ENCODE results near the gene CCDC47.
"Not testable (repeated sequence)": the region's sequence is repeated elsewhere in the genome, so short reads cannot be mapped to it uniquely, and the experiment has no call there.

CCDC47 gene

DNA sequence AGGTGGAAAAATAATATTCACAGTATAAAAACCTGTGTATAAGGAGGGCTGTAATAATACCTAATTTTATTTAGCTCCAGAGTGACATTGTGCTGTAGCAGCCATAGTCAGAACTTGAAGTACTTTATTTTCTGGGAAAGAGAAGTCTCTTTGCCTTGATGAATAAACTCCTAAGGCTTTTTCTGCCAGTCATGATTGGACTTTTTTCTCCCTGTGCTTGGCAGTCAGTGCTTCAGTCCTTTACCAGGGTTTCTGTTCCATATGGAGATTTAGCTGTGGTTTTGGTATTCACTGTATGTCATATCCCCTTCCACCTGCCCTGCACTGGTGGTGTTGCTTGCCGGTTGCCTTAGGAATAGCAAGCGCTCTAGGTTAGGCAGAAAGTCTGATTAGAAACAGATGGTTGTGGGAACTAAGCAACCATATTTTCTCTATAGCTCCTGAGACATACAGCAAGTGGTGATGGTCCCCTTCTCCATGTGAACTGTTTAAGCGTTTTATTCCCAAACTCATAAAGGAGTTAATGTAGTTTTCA is 25.2 kb upstream of the CCDC47 start:
- H3K27me3 ChIP-seq (ENCODE audit: insufficient read depth, low read length, poor library complexity), result no peaks in the 10 kb centered on the region
- H3K9me3 ChIP-seq (ENCODE audit: insufficient read depth, low read length, severe bottlenecking), result no peaks in the 10 kb centered on the region
- peaks cover 5% of the 10 kb centered on the region; the same call in 1 of the 2 replicates for H4K20me1 ChIP-seq (ENCODE audit: insufficient read depth, low read length)
- peaks cover 22% of the 10 kb centered on the region for H3K79me2 ChIP-seq (ENCODE audit: insufficient read depth, low read length)
- H3K27ac ChIP-seq (ENCODE audit: low read length), result no peak overlapping the region
- peaks cover 98% of the 10 kb centered on the region for H3K36me3 ChIP-seq (ENCODE audit: insufficient read depth, low read length)
- no peak overlapping the region for H2AFZ ChIP-seq (ENCODE audit: low read depth, low read length)
- no peaks in the 10 kb centered on the region for H3K4me1 ChIP-seq (ENCODE audit: insufficient read depth, low read length)
- no peak overlapping the region for H3K4me2 ChIP-seq (ENCODE audit: insufficient read depth, low read length)
- TF ChIP-seq EZH2 (IDR thresholded peaks at IDR 0.05; ENCODE audit: borderline replicate concordance, low read depth, low read length, severe bottlenecking), result no peak
- TF ChIP-seq CTCF (IDR thresholded peaks at IDR 0.05; ENCODE audit: borderline replicate concordance, extremely low read depth, low read length, poor library complexity, severe bottlenecking), result no peak
- no peak overlapping the region for H3K9ac ChIP-seq (ENCODE audit: low read depth, low read length)
- H3K4me3 ChIP-seq (ENCODE audit: low read depth in 1 of 2, low read length in 2 of 2), result no peak overlapping the region
- ATAC-seq (ENCODE audit: insufficient read depth, low read depth), result no peak
- DNase-seq, result no peak

GRCh38 chr17:63796375-63796774 is 23.0 kb upstream of the CCDC47 start:
- H3K9me3 ChIP-seq (ENCODE audit: insufficient read depth, low read length, severe bottlenecking); H3K4me1 ChIP-seq (ENCODE audit: insufficient read depth, low read length); H3K9ac ChIP-seq (ENCODE audit: low read depth, low read length); H3K4me3 ChIP-seq (ENCODE audit: low read depth in 1 of 2, low read length in 2 of 2); H3K27me3 ChIP-seq (ENCODE audit: insufficient read depth, low read length, poor library complexity); DNase-seq; H3K27ac ChIP-seq (ENCODE audit: low read length); H4K20me1 ChIP-seq (ENCODE audit: insufficient read depth, low read length); H2AFZ ChIP-seq (ENCODE audit: low read depth, low read length); H3K4me2 ChIP-seq (ENCODE audit: insufficient read depth, low read length); ATAC-seq (ENCODE audit: insufficient read depth, low read depth): not testable (repeated sequence)
- Histone ChIP-seq H3K79me2 (ENCODE audit: insufficient read depth, low read length) (peaks cover 28% of the 10 kb centered on the region), H3K36me3 (ENCODE audit: insufficient read depth, low read length) (peaks cover 98% of the 10 kb centered on the region)

- Histone ChIP-seq H3K9me3 (ENCODE audit: insufficient read depth, low read length, severe bottlenecking) (no peaks in the 10 kb centered on the region), H3K27ac (ENCODE audit: low read length) (no peak overlapping the region), H3K9ac (ENCODE audit: low read depth, low read length) (no peak overlapping the region), H3K27me3 (ENCODE audit: insufficient read depth, low read length, poor library complexity) (no peaks in the 10 kb centered on the region), H3K4me3 (ENCODE audit: low read depth in 1 of 2, low read length in 2 of 2) (no peak overlapping the region), H3K79me2 (ENCODE audit: insufficient read depth, low read length) (peaks cover 61% of the 10 kb centered on the region), H3K36me3 (ENCODE audit: insufficient read depth, low read length) (peaks cover 96% of the 10 kb centered on the region), H3K4me2 (ENCODE audit: insufficient read depth, low read length) (no peak overlapping the region), H4K20me1 (ENCODE audit: insufficient read depth, low read length) (peaks cover 6% of the 10 kb centered on the region; the same call in 1 of the 2 replicates), H3K4me1 (ENCODE audit: insufficient read depth, low read length) (no peaks in the 10 kb centered on the region), H2AFZ (ENCODE audit: low read depth, low read length) (no peak overlapping the region)
- TF ChIP-seq EZH2 (IDR thresholded peaks at IDR 0.05; ENCODE audit: borderline replicate concordance, low read depth, low read length, severe bottlenecking) (no peak), CTCF (IDR thresholded peaks at IDR 0.05; ENCODE audit: borderline replicate concordance, extremely low read depth, low read length, poor library complexity, severe bottlenecking) (no peak)
- no peak for ATAC-seq (ENCODE audit: insufficient read depth, low read depth)
- no peak for DNase-seq
These were observed 18.8 kb upstream of the CCDC47 start for GRCh38 chr17:63792055-63792729.

- Histone ChIP-seq H3K4me3 (ENCODE audit: low read depth in 1 of 2, low read length in 2 of 2) (no peak overlapping the region), H3K27me3 (ENCODE audit: insufficient read depth, low read length, poor library complexity) (no peaks in the 10 kb centered on the region), H3K4me2 (ENCODE audit: insufficient read depth, low read length) (no peak overlapping the region), H3K4me1 (ENCODE audit: insufficient read depth, low read length) (no peaks in the 10 kb centered on the region), H2AFZ (ENCODE audit: low read depth, low read length) (no peak overlapping the region), H3K9ac (ENCODE audit: low read depth, low read length) (no peak overlapping the region), H3K36me3 (ENCODE audit: insufficient read depth, low read length) (peaks cover 90% of the 10 kb centered on the region), H3K9me3 (ENCODE audit: insufficient read depth, low read length, severe bottlenecking) (no peaks in the 10 kb centered on the region), H4K20me1 (ENCODE audit: insufficient read depth, low read length) (peaks cover 15% of the 10 kb centered on the region; the same call in 1 of the 2 replicates), H3K79me2 (ENCODE audit: insufficient read depth, low read length) (peaks cover 71% of the 10 kb centered on the region), H3K27ac (ENCODE audit: low read length) (no peak overlapping the region)
- ATAC-seq (ENCODE audit: insufficient read depth, low read depth) (no peak), DNase-seq (no peak)
- TF ChIP-seq EZH2 (IDR thresholded peaks at IDR 0.05; ENCODE audit: borderline replicate concordance, low read depth, low read length, severe bottlenecking) (no peak), CTCF (IDR thresholded peaks at IDR 0.05; ENCODE audit: borderline replicate concordance, extremely low read depth, low read length, poor library complexity, severe bottlenecking) (no peak)
These were observed 16.7 kb upstream of the CCDC47 start for GRCh38 chr17:63790057-63790456.

Data from DND-41 (cell line).